ENCODE results near the gene NR4A2. TPM values are rescaled to one million over a fixed set of nuclear protein-coding genes. Genes with fewer than 3 reads are reported as not detected.
"Not testable (repeated sequence)": the region's sequence is repeated elsewhere in the genome, so short reads cannot be mapped to it uniquely, and the experiment has no call there.

Gene NR4A2
- total RNA-seq, 6 experiments from 2014 or later: 0.51 to 1.8 (median 1.2) TPM

GRCh38 chr2:156300337-156300736, 32.2 kb downstream of the NR4A2 start:
- DNase-seq: no peak
- H3K4me1 ChIP-seq: no peaks in the 10 kb centered on the region
- WGBS (ENCODE audit: insufficient coverage, low coverage, low lambda C conversion rate, missing lambda C conversion rate): 42% methylated on average over 1 of the region's 1 CpG
- intact Hi-C loops (cut with DNase I): no loop called here
- no peak overlapping the region for H3K4me3 ChIP-seq
- ATAC-seq: peak in 3 of 4 donors; percentile 36 to 75 (median 48)
- H3K9me3 ChIP-seq: no peaks in the 10 kb centered on the region
- TF ChIP-seq CTCF (IDR thresholded peaks at IDR 0.05) (no peak), POLR2A (IDR thresholded peaks at IDR 0.05) (no peak)
- no peak overlapping the region for H3K27ac ChIP-seq
- no peaks in the 10 kb centered on the region for H3K27me3 ChIP-seq
- no peaks in the 10 kb centered on the region for H3K36me3 ChIP-seq

- H3K4me3 ChIP-seq: no peak overlapping the region
- no peak for DNase-seq
- no peak for TF ChIP-seq POLR2A (IDR thresholded peaks at IDR 0.05)
- no peak for TF ChIP-seq CTCF (IDR thresholded peaks at IDR 0.05)
- no peaks in the 10 kb centered on the region for H3K4me1 ChIP-seq
- no peak for ATAC-seq
- no peak overlapping the region for H3K27ac ChIP-seq
- 88% methylated on average over 8 of the region's 8 CpGs for WGBS (ENCODE audit: insufficient coverage, low coverage, low lambda C conversion rate, missing lambda C conversion rate)
- no peaks in the 10 kb centered on the region for H3K27me3 ChIP-seq
- no peaks in the 10 kb centered on the region for H3K9me3 ChIP-seq
- no peaks in the 10 kb centered on the region for H3K36me3 ChIP-seq
- intact Hi-C loops (cut with DNase I): no loop called here
Measured at GRCh38 chr2:156294945-156295580, 37.5 kb downstream of the NR4A2 start.

- H3K9me3 ChIP-seq; H3K27me3 ChIP-seq; intact Hi-C loops (cut with DNase I); H3K27ac ChIP-seq; DNase-seq; ATAC-seq; H3K36me3 ChIP-seq; H3K4me1 ChIP-seq; H3K4me3 ChIP-seq: not testable (repeated sequence)
- no CpG with 5 or more reads among the region's 29 CpGs for WGBS (ENCODE audit: insufficient coverage, low coverage, low lambda C conversion rate, missing lambda C conversion rate)
Measured at GRCh38 chr2:156293382-156293781, 39.1 kb downstream of the NR4A2 start.

- no peaks in the 10 kb centered on the region for H3K27me3 ChIP-seq
- intact Hi-C loops (cut with DNase I): no loop called here
- H3K9me3 ChIP-seq: no peaks in the 10 kb centered on the region
- H3K4me3 ChIP-seq: no peak overlapping the region
- H3K27ac ChIP-seq: no peak overlapping the region
- no peaks in the 10 kb centered on the region for H3K36me3 ChIP-seq
- ATAC-seq: no peak
- TF ChIP-seq POLR2A (IDR thresholded peaks at IDR 0.05): no peak
- no peak for TF ChIP-seq CTCF (IDR thresholded peaks at IDR 0.05)
- no peak for DNase-seq
- no peaks in the 10 kb centered on the region for H3K4me1 ChIP-seq
- WGBS (ENCODE audit: insufficient coverage, low coverage, low lambda C conversion rate, missing lambda C conversion rate): 76% methylated on average over 5 of the region's 5 CpGs
Measured at GRCh38 chr2:156279446-156280150, 52.9 kb downstream of the NR4A2 start.

Other genes with a start within 250 kb of the NR4A2 start
- gene GPD2, start 103.7 kb upstream of the NR4A2 start, total RNA-seq: 1 to 10 TPM; 3.2 to 8.8 (median 4.8) TPM